Esophagus muscularis mucosa (tissue), 4 donors: ENCODE data around the gene TBC1D22A. TPM values are rescaled to one million over a fixed set of nuclear protein-coding genes. Genes with fewer than 3 reads are reported as not detected.
A peak's percentile ranks its signal among the peaks of the same experiment; 100 is the strongest.

Experiments
- DNase-seq: peaks from one replicate; pipeline ENCODE4 v3.0.0-alpha.2; 2017; ENCODE audit errors: extremely low spot score
- H3K27ac ChIP-seq, 4 donors: fragments of 200-600 bp; sonication (generic); replicated peaks in 1 of 4; 1 replicate in 3 of 4; 2 replicates in 1 of 4; pipeline ENCODE4 v1.5.1; 2016 to 2019; ENCODE audit warnings: mild to moderate bottlenecking in 1 of 4
- H3K27me3 ChIP-seq, 4 donors: fragments of 200-600 bp; sonication (generic); one replicate each; pipeline versions ENCODE4 v1.5.1 to v1.6.0; 2016 to 2019
- H3K36me3 ChIP-seq, 4 donors: fragments of 200-600 bp; sonication (generic); one replicate each; pipeline ENCODE4 v1.5.1; 2016 to 2019
- H3K4me1 ChIP-seq, 4 donors: fragments of 200-600 bp; sonication (generic); one replicate each; pipeline ENCODE4 v1.5.1; 2016 to 2019
- H3K4me3 ChIP-seq, 4 donors: fragments of 200-600 bp; sonication (generic); 1 replicate in 2 of 4; 2 replicates in 2 of 4; pipeline ENCODE4 v1.5.1; 2016 to 2019; ENCODE audit warnings: mild to moderate bottlenecking in 4 of 4, moderate library complexity in 1 of 4
- H3K9me3 ChIP-seq, 4 donors: fragments of 200-600 bp; sonication (generic); 1 replicate in 3 of 4; 2 replicates in 1 of 4; pipeline ENCODE4 v1.5.1; 2016 to 2019
- EP300 ChIP-seq: sonication (generic); formaldehyde crosslinking; IDR thresholded peaks from one replicate; pipeline ENCODE4 v1.6.1; 2017; ENCODE audit warnings: antibody characterized with exemption
- POLR2A ChIP-seq: fragments of 450-650 bp; IDR thresholded peaks from one replicate; pipeline ENCODE4 v1.6.1; 2017; ENCODE audit warnings: antibody characterized with exemption, moderate library complexity, mild to moderate bottlenecking, low read depth
- POLR2AphosphoS5 ChIP-seq, 2 donors: sonication (generic); formaldehyde crosslinking; IDR thresholded peaks; one replicate each; pipeline ENCODE4 v1.6.1; 2017; ENCODE audit warnings: antibody characterized with exemption in 2 of 2
- WGBS: methylation state at CpG from one replicate; pipeline ENCODE4 v1.1.5; 2018; 5-methylcytosine and 5-hydroxymethylcytosine counted together
- intact Hi-C: fragments of 100-400 bp; cut with DNase I; formaldehyde crosslinking; loops from one replicate; pipeline ENCODE4 v1.15.1; 2023
- total RNA-seq, 4 donors: library from RNA; depleted of rRNA; stranded (reverse); fragments of >200 nt; gene quantifications; one replicate each; pipeline versions ENCODE4 v1.1.0 to v1.2.1, GENCODE V29; 2016
- TF ChIP-seq, protein P1 (sequence below), 3 experiments: fragments of 200-600 bp in 2 of 3; fragments of 450-650 bp in 1 of 3; sonication (generic) in 2 of 3; IDR thresholded peaks; one replicate each; pipeline ENCODE4 v1.5.1; 2017 to 2019; ENCODE audit warnings: antibody characterized with exemption in 3 of 3, mild to moderate bottlenecking in 2 of 3, moderate library complexity in 1 of 3

TBC1D22A gene
- total RNA-seq, 4 donors from 2014 or later, result 15.2 to 20.7 (median 18.8) TPM

- no peaks in the 10 kb centered on the region for H3K27me3 ChIP-seq
- no peak overlapping the region for H3K4me3 ChIP-seq
- WGBS, result 87% methylated on average over 13 of the region's 13 CpGs
- peaks cover 5 to 15% (median 12%) of the 10 kb centered on the region in 4 donors for H3K4me1 ChIP-seq
- H3K36me3 ChIP-seq, result peaks cover 9 to 63% (median 47%) of the 10 kb centered on the region in 4 donors
- intact Hi-C loops, result no loop called here
- no peak for DNase-seq
- H3K9me3 ChIP-seq, result no peaks in the 10 kb centered on the region
- TF ChIP-seq, protein P1, sequence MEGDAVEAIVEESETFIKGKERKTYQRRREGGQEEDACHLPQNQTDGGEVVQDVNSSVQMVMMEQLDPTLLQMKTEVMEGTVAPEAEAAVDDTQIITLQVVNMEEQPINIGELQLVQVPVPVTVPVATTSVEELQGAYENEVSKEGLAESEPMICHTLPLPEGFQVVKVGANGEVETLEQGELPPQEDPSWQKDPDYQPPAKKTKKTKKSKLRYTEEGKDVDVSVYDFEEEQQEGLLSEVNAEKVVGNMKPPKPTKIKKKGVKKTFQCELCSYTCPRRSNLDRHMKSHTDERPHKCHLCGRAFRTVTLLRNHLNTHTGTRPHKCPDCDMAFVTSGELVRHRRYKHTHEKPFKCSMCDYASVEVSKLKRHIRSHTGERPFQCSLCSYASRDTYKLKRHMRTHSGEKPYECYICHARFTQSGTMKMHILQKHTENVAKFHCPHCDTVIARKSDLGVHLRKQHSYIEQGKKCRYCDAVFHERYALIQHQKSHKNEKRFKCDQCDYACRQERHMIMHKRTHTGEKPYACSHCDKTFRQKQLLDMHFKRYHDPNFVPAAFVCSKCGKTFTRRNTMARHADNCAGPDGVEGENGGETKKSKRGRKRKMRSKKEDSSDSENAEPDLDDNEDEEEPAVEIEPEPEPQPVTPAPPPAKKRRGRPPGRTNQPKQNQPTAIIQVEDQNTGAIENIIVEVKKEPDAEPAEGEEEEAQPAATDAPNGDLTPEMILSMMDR (IDR thresholded peaks at IDR 0.05), result no peak
- TF ChIP-seq POLR2AphosphoS5 (IDR thresholded peaks at IDR 0.05) (no peak), EP300 (no peak), POLR2A (no peak)
- H3K27ac ChIP-seq, result no peak overlapping the region
Observed at GRCh38 chr22:46802608-46803027, 40.2 kb downstream of the TBC1D22A start.

GRCh38 chr22:46803031-46803880, 40.8 kb downstream of the TBC1D22A start:
- TF ChIP-seq, protein P1 (IDR thresholded peaks at IDR 0.05), result peak; percentile 72 to 96 (median 82)
- no peak for TF ChIP-seq POLR2AphosphoS5 (IDR thresholded peaks at IDR 0.05)
- H3K36me3 ChIP-seq, result peaks cover 9 to 59% (median 43%) of the 10 kb centered on the region in 4 donors
- H3K9me3 ChIP-seq, result no peaks in the 10 kb centered on the region
- H3K27ac ChIP-seq, result no peak overlapping the region
- no peak for DNase-seq
- no peak overlapping the region for H3K4me3 ChIP-seq
- H3K4me1 ChIP-seq, result peaks cover 5 to 15% (median 12%) of the 10 kb centered on the region in 4 donors
- no peaks in the 10 kb centered on the region for H3K27me3 ChIP-seq
- WGBS, result 49% methylated on average over 14 of the region's 28 CpGs
- intact Hi-C loops, result no loop called here

DNA sequence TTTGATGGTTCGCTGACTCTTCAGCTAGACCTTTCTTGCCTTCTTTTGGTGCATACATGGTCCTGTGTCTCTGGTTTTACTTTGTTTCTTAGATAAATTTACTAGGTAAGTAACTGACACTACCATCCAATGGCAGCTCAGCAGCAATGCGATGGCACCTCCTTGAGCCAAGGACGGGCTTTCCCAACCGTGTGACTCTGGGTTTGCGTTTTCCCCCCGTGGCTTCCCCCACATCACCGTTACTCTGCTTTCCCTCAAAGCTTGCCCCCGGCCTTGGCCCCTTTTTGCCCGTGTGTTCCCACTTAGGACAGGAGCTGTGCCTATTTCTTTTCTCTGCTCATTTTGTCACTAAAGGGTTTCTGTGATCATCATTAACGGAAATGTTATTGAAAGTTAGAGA, 41.5 kb downstream of the TBC1D22A start:
- TF ChIP-seq POLR2AphosphoS5 (IDR thresholded peaks at IDR 0.05) (no peak), EP300 (no peak), POLR2A (no peak)
- TF ChIP-seq, protein P1 (IDR thresholded peaks at IDR 0.05), result no peak
- Histone ChIP-seq H3K4me1 (peaks cover 5 to 10% (median 7%) of the 10 kb centered on the region in 4 donors), H3K36me3 (peaks cover 9 to 57% (median 44%) of the 10 kb centered on the region in 4 donors), H3K4me3 (no peak overlapping the region), H3K27me3 (no peaks in the 10 kb centered on the region), H3K9me3 (no peaks in the 10 kb centered on the region), H3K27ac (no peak overlapping the region)
- no peak for DNase-seq
- intact Hi-C loops, result no loop called here
- WGBS, result 89% methylated on average over 10 of the region's 10 CpGs

DNA sequence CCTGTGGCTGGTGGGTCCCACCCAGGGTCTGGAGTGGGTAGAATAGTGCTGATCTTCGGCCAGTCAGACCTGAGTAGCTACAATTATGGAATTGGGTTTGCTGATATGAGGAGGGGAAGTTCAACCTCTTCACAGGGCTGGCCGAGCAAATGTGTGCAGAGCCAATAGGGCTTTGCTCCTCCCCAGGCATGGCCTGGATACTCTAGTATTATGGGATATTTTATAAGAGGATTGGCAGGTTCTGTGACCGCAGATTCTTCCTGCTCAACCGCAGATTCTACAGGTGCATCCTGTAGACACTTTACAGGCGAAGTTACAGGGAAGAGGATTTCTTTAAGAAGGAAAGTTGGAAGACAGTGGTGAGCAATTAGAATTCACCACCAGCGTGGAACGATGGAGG, 44.3 kb downstream of the TBC1D22A start:
- Histone ChIP-seq H3K4me1 (peaks cover 4 to 9% (median 6%) of the 10 kb centered on the region in 4 donors), H3K27me3 (no peaks in the 10 kb centered on the region), H3K4me3 (no peak overlapping the region), H3K36me3 (peaks cover 0 to 42% (median 31%) of the 10 kb centered on the region in 4 donors), H3K9me3 (no peaks in the 10 kb centered on the region), H3K27ac (no peak overlapping the region)
- TF ChIP-seq POLR2A (no peak), EP300 (no peak), POLR2AphosphoS5 (IDR thresholded peaks at IDR 0.05) (no peak)
- TF ChIP-seq, protein P1 (IDR thresholded peaks at IDR 0.05), result no peak
- 88% methylated on average over 7 of the region's 7 CpGs for WGBS
- DNase-seq, result no peak
- intact Hi-C loops, result no loop called here
